Thymus (tissue), 11 donors: Measurements from ENCODE around the gene MCF2L. TPM values are rescaled to one million over a fixed set of nuclear protein-coding genes. Genes with fewer than 3 reads are reported as not detected.

ENCODE experiments used
- DNase-seq, 9 donors: peaks; one replicate each; pipeline ENCODE4 v3.0.0-alpha.2; 2013; ENCODE audit warnings: low spot score in 9 of 9, low read depth in 6 of 9, missing footprints in 1 of 9
- H3K27ac ChIP-seq, 2 donors: one replicate each; pipeline ENCODE4 v1.5.1; 2013; ENCODE audit warnings: control low read depth in 1 of 2, low read depth in 1 of 2, low read length in 1 of 2, mild to moderate bottlenecking in 1 of 2, moderate library complexity in 1 of 2
- H3K27me3 ChIP-seq, 2 donors: one replicate each; pipeline ENCODE4 v1.5.1; 2013; ENCODE audit warnings: low read length in 1 of 2; ENCODE audit not compliant: control insufficient read depth in 2 of 2, insufficient read depth in 1 of 2
- H3K36me3 ChIP-seq, 2 donors: one replicate each; pipeline ENCODE4 v1.5.1; 2013; ENCODE audit warnings: low read length in 1 of 2, mild to moderate bottlenecking in 1 of 2, moderate library complexity in 1 of 2; ENCODE audit not compliant: control insufficient read depth in 2 of 2, insufficient read depth in 2 of 2
- H3K4me1 ChIP-seq, 2 donors: one replicate each; pipeline ENCODE4 v1.5.1; 2013; ENCODE audit warnings: low read length in 2 of 2; ENCODE audit not compliant: control insufficient read depth in 2 of 2, insufficient read depth in 2 of 2
- H3K4me3 ChIP-seq, 2 donors: one replicate each; pipeline ENCODE4 v1.5.1; 2013; ENCODE audit warnings: low read length in 2 of 2, control low read depth in 1 of 2, mild to moderate bottlenecking in 1 of 2
- H3K9me3 ChIP-seq, 2 donors: one replicate each; pipeline ENCODE4 v1.5.1; 2013; ENCODE audit warnings: low read length in 1 of 2, mild to moderate bottlenecking in 1 of 2; ENCODE audit not compliant: control insufficient read depth in 2 of 2, insufficient read depth in 1 of 2
- WGBS: extraction: QIAGEN DNeasy Blood & Tissue Kit; methylation state at CpG from one replicate; pipeline ENCODE4 v1.1.7; 2013; 5-methylcytosine and 5-hydroxymethylcytosine counted together
- polyA plus RNA-seq: library from polyadenylated mRNA; stranded (reverse); fragments of 200-250 nt; gene quantifications from one replicate; pipeline ENCODE4 v1.2.3, GENCODE V29; 2013
- total RNA-seq: library from RNA; stranded (reverse); fragments of 120-200 nt; gene quantifications from one replicate; pipeline ENCODE4 v1.2.4, GENCODE V29; 2013
- donor health status: healthy.

The MCF2L gene
- total and polyA plus RNA-seq, 2 donors: 13.0 to 28.6 TPM

DNA sequence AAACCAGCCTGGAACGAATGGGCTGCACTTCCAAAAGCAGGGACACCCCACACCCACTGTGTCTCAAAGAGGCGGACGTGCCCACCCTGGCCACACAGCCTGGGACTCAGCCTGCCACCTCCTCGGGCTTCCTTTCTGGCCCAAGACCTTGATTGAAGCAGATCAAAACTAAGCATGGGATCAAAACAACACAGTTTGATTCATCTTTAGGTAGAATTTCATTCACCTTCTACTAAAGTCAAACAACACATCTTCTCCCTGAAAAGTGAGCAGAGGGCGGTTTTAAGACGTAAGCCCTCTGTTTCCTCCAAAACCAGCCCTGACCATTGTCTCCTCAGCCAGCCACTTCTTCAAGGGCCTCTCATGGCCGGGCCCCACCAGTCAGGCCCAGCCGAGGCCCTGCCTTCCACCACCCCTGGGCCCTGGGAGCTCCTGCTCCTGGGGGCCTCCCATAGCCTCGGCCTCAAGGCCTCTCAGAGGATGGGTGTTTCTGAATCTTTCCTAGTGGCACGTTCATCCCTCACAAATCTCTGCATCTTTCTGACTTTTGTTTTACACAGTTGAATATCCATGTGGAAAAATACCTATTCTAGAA lies 147.3 kb downstream of the MCF2L start:
- DNase-seq: no peak
- Histone ChIP-seq H3K4me1 (no peaks in the 10 kb centered on the region), H3K27me3 (peaks cover 0 to 22% of the 10 kb centered on the region in 2 donors), H3K4me3 (no peak overlapping the region), H3K9me3 (peaks cover 0 to 3% of the 10 kb centered on the region in 2 donors), H3K27ac (no peak overlapping the region), H3K36me3 (no peaks in the 10 kb centered on the region)
- WGBS: 94% methylated on average over 10 of the region's 10 CpGs

DNA sequence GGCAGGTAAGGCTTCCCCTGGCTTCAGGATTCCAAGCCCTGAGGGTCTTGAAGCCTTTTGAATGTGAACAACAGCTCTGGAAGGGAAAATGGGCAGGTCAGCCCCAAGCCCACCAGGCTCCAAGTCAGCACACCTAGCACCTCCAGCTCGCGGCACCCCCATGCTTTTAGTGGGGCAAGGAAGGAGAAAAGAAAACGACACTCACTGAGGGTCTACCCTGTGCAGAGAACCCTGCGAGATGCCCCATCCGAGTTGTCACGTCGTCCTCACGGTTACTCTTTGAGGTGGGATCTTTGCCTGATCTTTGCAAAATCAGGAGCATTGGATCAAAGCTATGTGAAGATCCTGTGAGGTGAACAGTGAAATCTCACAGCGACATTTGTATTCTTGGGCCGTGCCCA lies 147.9 kb downstream of the MCF2L start:
- WGBS: 95% methylated on average over 10 of the region's 10 CpGs

DNA sequence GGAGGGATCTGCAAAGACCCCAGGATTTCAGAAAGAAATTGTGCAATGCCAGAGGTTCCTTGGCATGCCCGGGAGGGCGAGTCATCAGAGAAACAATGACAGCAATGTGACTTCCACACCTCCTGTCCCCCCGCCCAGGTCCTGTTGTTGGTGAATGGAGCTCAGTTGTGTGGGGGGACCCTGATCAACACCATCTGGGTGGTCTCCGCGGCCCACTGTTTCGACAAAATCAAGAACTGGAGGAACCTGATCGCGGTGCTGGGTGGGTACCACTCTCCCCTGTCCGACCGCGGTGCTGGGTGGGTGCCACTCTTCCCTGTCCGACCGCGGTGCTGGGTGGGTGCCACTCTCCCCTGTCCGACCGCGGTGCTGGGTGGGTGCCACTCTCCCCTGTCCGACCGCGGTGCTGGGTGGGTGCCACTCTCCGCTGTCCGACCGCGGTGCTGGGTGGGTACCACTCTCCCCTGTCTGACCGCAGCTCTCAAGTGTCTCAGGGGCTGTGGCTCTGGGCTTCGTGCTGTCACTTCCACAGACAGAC lies 148.4 kb downstream of the MCF2L start:
- H3K27ac ChIP-seq: no peak overlapping the region
- WGBS: 95% methylated on average over 26 of the region's 26 CpGs
- H3K27me3 ChIP-seq: peaks cover 0 to 17% of the 10 kb centered on the region in 2 donors
- no peaks in the 10 kb centered on the region for H3K4me1 ChIP-seq
- no peak for DNase-seq
- no peaks in the 10 kb centered on the region for H3K36me3 ChIP-seq
- H3K9me3 ChIP-seq: peaks cover 0 to 3% of the 10 kb centered on the region in 2 donors
- H3K4me3 ChIP-seq: no peak overlapping the region

More for the DNA sequence above, 147.9 kb downstream of the MCF2L start:
- Histone ChIP-seq H3K27me3 (peaks cover 0 to 19% of the 10 kb centered on the region in 2 donors), H3K36me3 (no peaks in the 10 kb centered on the region), H3K4me3 (no peak overlapping the region), H3K4me1 (no peaks in the 10 kb centered on the region), H3K27ac (no peak overlapping the region), H3K9me3 (peaks cover 0 to 3% of the 10 kb centered on the region in 2 donors)
- no peak for DNase-seq

DNA sequence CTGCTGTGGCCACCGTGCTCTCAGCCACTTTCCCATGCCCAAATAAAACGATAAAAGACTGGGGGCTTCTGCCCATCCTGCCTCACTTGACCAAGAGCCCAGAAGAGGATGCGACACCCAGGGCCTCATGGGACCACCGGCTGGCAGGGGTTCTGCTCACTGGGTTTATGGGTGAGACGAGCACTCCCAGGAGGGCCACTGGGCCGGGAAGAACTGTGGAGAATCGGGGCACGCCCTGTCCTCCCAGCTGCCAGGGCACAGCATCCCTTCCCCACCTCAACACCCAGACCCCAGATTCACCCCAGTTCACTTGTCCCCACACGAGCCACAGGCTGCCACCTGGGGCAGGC lies 148.9 kb downstream of the MCF2L start:
- Histone ChIP-seq H3K27me3 (peaks cover 0 to 13% of the 10 kb centered on the region in 2 donors), H3K4me3 (no peak overlapping the region), H3K36me3 (no peaks in the 10 kb centered on the region), H3K4me1 (no peaks in the 10 kb centered on the region), H3K9me3 (peaks cover 0 to 3% of the 10 kb centered on the region in 2 donors), H3K27ac (no peak overlapping the region)
- 93% methylated on average over 9 of the region's 9 CpGs for WGBS
- DNase-seq: no peak

DNA sequence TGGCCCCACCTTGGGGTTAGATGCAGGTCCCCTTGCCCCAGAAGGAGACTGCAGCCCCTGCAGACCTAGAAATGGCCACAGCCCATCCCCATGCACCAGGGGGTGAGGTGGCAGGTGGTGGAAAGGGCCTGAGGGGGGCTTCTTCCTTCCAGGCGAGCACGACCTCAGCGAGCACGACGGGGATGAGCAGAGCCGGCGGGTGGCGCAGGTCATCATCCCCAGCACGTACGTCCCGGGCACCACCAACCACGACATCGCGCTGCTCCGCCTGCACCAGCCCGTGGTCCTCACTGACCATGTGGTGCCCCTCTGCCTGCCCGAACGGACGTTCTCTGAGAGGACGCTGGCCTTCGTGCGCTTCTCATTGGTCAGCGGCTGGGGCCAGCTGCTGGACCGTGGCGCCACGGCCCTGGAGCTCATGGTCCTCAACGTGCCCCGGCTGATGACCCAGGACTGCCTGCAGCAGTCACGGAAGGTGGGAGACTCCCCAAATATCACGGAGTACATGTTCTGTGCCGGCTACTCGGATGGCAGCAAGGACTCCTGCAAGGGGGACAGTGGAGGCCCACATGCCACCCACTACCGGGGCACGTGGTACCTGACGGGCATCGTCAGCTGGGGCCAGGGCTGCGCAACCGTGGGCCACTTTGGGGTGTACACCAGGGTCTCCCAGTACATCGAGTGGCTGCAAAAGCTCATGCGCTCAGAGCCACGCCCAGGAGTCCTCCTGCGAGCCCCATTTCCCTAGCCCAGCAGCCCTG lies 149.4 kb downstream of the MCF2L start:
- WGBS: 93% methylated on average over 42 of the region's 42 CpGs
- no peaks in the 10 kb centered on the region for H3K36me3 ChIP-seq
- H3K27me3 ChIP-seq: peaks cover 0 to 8% of the 10 kb centered on the region in 2 donors

DNA sequence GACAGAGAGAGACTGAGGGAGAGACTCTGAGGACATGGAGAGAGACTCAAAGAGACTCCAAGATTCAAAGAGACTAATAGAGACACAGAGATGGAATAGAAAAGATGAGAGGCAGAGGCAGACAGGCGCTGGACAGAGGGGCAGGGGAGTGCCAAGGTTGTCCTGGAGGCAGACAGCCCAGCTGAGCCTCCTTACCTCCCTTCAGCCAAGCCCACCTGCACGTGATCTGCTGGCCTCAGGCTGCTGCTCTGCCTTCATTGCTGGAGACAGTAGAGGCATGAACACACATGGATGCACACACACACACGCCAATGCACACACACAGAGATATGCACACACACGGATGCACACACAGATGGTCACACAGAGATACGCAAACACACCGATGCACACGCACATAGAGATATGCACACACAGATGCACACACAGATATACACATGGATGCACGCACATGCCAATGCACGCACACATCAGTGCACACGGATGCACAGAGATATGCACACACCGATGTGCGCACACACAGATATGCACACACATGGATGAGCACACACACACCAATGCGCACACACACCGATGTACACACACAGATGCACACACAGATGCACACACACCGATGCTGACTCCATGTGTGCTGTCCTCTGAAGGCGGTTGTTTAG lies 150.3 kb downstream of the MCF2L start:
- peaks cover 0 to 3% of the 10 kb centered on the region in 2 donors for H3K9me3 ChIP-seq
- H3K36me3 ChIP-seq: no peaks in the 10 kb centered on the region
- peaks cover 0 to 2% of the 10 kb centered on the region in 2 donors for H3K27me3 ChIP-seq
- H3K27ac ChIP-seq: no peak overlapping the region
- WGBS: 91% methylated on average over 16 of the region's 16 CpGs
- no peaks in the 10 kb centered on the region for H3K4me1 ChIP-seq
- no peak for DNase-seq
- H3K4me3 ChIP-seq: no peak overlapping the region

More for the DNA sequence above, 149.4 kb downstream of the MCF2L start:
- DNase-seq: no peak
- Histone ChIP-seq H3K4me3 (no peak overlapping the region), H3K4me1 (no peaks in the 10 kb centered on the region), H3K9me3 (peaks cover 0 to 3% of the 10 kb centered on the region in 2 donors), H3K27ac (no peak overlapping the region)

DNA sequence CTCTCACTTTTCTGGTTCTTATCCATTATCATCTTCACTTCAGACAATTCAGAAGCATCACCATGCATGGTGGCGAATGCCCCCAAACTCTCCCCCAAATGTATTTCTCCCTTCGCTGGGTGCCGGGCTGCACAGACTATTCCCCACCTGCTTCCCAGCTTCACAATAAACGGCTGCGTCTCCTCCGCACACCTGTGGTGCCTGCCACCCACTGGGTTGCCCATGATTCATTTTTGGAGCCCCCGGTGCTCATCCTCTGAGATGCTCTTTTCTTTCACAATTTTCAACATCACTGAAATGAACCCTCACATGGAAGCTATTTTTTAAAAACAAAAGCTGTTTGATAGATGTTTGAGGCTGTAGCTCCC lies 150.8 kb downstream of the MCF2L start:
- Histone ChIP-seq H3K4me1 (no peaks in the 10 kb centered on the region), H3K36me3 (no peaks in the 10 kb centered on the region), H3K9me3 (peaks cover 0 to 3% of the 10 kb centered on the region in 2 donors), H3K4me3 (no peak overlapping the region), H3K27me3 (no peaks in the 10 kb centered on the region), H3K27ac (no peak overlapping the region)
- WGBS: 92% methylated on average over 7 of the region's 7 CpGs
- DNase-seq: no peak

DNA sequence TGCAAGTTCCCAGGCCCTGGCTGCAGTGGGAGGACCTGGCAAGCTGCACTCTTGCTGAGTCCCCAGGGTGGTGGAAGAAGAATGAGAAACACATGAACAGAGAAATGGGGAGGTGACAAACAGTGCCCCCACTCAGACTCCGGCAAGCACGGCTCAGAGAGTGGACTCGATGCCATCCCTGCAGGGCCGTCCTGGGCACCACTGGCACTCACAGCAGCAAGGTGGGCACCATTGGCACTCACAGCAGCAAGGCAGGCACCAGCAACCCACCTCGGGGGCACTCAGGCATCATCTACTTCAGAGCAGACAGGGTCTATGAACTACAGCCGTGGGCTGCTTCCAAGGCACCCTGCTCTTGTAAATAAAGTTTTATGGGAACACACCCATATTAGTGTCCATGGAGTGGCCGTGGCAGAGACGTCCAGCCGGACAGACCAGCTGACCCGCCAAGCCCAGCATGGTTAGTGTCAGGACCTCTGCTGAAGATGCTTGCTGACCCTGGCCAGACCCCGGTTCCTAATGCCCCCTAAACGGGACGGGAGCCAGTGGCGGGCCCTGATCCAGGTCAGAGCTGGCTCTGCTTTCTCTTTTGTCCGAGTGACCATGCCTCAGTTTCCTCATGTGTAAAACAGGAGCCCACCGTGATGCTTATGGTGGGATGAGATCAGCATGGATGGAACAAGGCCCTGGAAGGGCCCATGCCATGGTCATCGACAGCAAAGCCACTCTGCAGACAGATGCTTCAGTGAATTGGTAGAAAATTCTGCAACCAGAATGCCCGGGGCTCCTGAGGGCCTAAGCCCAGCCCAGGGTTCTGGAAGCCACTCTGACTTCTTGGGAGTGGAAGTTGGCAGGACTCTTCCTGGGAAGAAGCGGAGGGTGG lies 151.5 kb downstream of the MCF2L start:
- no peak for DNase-seq
- peaks cover 0 to 3% of the 10 kb centered on the region in 2 donors for H3K9me3 ChIP-seq
- H3K4me1 ChIP-seq: no peaks in the 10 kb centered on the region
- no peaks in the 10 kb centered on the region for H3K36me3 ChIP-seq
- H3K4me3 ChIP-seq: no peak overlapping the region
- 93% methylated on average over 19 of the region's 19 CpGs for WGBS
- no peak overlapping the region for H3K27ac ChIP-seq
- H3K27me3 ChIP-seq: no peaks in the 10 kb centered on the region
